HUES6 (cell line): Measurements from ENCODE around the gene GBP2.

Experiments
- H3K27ac ChIP-seq: 2 replicates; pipeline ENCODE4 v1.7.0; 2013; ENCODE audit warnings: low read depth, mild to moderate bottlenecking, low read length, inconsistent platforms
- H3K27me3 ChIP-seq: 2 replicates; pipeline ENCODE4 v1.6.1; 2013; ENCODE audit warnings: low read length; ENCODE audit not compliant: control insufficient read depth, insufficient read depth
- H3K36me3 ChIP-seq: 2 replicates; pipeline ENCODE4 v1.6.1; 2013; ENCODE audit warnings: low read length; ENCODE audit not compliant: control insufficient read depth, insufficient read depth
- H3K4me1 ChIP-seq: 2 replicates; pipeline ENCODE4 v1.6.1; 2013; ENCODE audit warnings: low read length; ENCODE audit not compliant: control insufficient read depth, insufficient read depth
- H3K4me3 ChIP-seq: 2 replicates; pipeline ENCODE4 v1.5.1; 2013; ENCODE audit warnings: low read depth, low read length
- H3K9ac ChIP-seq: one replicate; pipeline ENCODE4 v1.6.1; 2013; ENCODE audit warnings: mild to moderate bottlenecking, low read length
- H3K9me3 ChIP-seq: 2 replicates; pipeline ENCODE4 v1.6.1; 2013; ENCODE audit warnings: low read depth, low read length; ENCODE audit not compliant: control insufficient read depth, insufficient read depth

The GBP2 gene

DNA sequence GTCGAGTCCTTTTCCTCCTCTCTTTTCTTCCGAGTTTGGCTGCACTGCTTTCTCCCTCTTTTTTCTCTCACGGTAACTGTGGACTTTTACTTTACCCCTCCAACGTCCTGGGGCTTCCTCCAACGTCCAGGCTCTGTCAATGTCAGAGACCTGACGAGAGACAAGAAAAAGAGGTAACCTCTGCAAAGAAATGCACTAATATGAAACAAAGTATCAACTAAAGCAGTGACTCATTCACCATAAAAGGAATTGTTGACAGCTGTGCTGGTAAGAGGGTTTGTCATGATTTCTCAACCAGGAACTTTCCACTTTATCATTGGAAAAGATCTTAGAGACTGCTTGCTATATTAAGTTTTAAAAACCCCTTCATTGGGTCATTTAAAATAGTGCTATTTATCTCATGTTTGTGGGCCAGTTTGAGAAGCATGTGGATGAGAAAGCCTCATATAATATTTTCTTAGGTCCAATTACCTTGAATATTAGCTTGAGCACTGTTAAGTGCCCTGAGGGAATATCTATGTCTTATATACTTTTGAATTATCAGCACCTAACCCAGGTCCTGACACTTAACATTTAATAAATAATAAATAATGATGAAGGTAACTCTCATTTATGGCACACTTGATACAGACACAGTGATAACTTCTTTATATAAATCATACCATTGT, at the start of gene GBP2:
TSS of gene GBP2 (minus strand) at position 202 of the 668 bp plus-strand sequence. CDS start 4,148 bp downstream, outside the sequence.
- H3K9ac ChIP-seq = no peak within 1 kb of the TSS
- no peaks in the 10 kb centered on the region for H3K36me3 ChIP-seq
- H3K9me3 ChIP-seq = no peaks in the 10 kb centered on the region
- no peak within 1 kb of the TSS for H3K27ac ChIP-seq
- peaks cover 2% of the 10 kb centered on the region; the same call in 1 of the 2 replicates for H3K4me1 ChIP-seq
- H3K27me3 ChIP-seq = no peaks in the 10 kb centered on the region
- H3K4me3 ChIP-seq = no peak within 1 kb of the TSS

- no peaks in the 10 kb centered on the region for H3K9me3 ChIP-seq
- no peak overlapping the region for H3K9ac ChIP-seq
- no peak overlapping the region for H3K4me3 ChIP-seq
- no peaks in the 10 kb centered on the region for H3K4me1 ChIP-seq
- H3K27ac ChIP-seq = no peak overlapping the region
- no peaks in the 10 kb centered on the region for H3K36me3 ChIP-seq
- no peaks in the 10 kb centered on the region for H3K27me3 ChIP-seq
Measured at GRCh38 chr1:89174491-89174890, 48.6 kb upstream of the GBP2 start.

DNA sequence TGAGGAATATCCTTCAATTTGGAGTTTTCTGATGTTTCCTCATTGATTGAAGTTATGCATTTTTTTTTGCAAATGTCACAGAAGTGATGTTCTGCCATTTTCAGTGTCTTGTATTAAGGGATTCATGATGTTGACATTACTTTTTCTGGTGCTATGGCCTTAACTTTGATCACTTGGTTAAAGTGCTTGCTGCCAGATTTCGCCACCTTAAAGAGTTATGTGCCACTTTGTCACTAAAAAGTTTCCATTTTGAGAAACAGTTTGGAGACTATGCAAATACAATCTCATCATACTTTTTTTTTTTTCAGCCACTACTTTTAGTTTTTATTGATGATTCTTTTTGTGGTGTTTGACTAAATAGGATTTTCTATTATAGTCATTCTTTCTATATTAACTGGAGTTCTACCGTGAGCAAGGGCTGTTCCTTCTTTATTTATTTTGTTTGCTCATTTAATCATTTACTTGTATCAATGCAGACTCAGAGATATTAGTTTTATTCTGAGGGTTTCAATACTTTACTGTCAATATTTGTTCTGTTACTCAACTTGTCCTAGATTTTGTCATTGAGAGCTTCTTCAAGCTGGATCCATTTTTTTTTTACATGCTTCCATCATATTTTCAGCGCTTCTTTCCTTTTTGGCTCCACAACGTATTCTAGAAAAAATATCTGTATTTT, 46.7 kb upstream of the GBP2 start:
- H3K27me3 ChIP-seq = no peaks in the 10 kb centered on the region
- H3K9me3 ChIP-seq = no peaks in the 10 kb centered on the region
- no peaks in the 10 kb centered on the region for H3K4me1 ChIP-seq
- no peak overlapping the region for H3K27ac ChIP-seq
- H3K9ac ChIP-seq = no peak overlapping the region
- H3K4me3 ChIP-seq = no peak overlapping the region
- no peaks in the 10 kb centered on the region for H3K36me3 ChIP-seq

- Histone ChIP-seq H3K27ac (no peak overlapping the region), H3K36me3 (no peaks in the 10 kb centered on the region), H3K27me3 (no peaks in the 10 kb centered on the region), H3K4me1 (no peaks in the 10 kb centered on the region), H3K9me3 (no peaks in the 10 kb centered on the region), H3K4me3 (no peak overlapping the region), H3K9ac (no peak overlapping the region)
Measured at GRCh38 chr1:89171067-89171438, 45.1 kb upstream of the GBP2 start.

GRCh38 chr1:89170170-89171066, 44.5 kb upstream of the GBP2 start:
- H3K9me3 ChIP-seq = no peaks in the 10 kb centered on the region
- no peaks in the 10 kb centered on the region for H3K27me3 ChIP-seq
- H3K9ac ChIP-seq = no peak overlapping the region
- no peaks in the 10 kb centered on the region for H3K36me3 ChIP-seq
- H3K4me1 ChIP-seq = no peaks in the 10 kb centered on the region
- no peak overlapping the region for H3K27ac ChIP-seq
- H3K4me3 ChIP-seq = no peak overlapping the region

GRCh38 chr1:89169166-89169565, 43.3 kb upstream of the GBP2 start:
- no peak overlapping the region for H3K9ac ChIP-seq
- no peak overlapping the region for H3K4me3 ChIP-seq
- no peaks in the 10 kb centered on the region for H3K27me3 ChIP-seq
- no peaks in the 10 kb centered on the region for H3K4me1 ChIP-seq
- H3K27ac ChIP-seq = no peak overlapping the region
- no peaks in the 10 kb centered on the region for H3K9me3 ChIP-seq
- H3K36me3 ChIP-seq = no peaks in the 10 kb centered on the region

GRCh38 chr1:89167590-89168230, 41.8 kb upstream of the GBP2 start:
- H3K27me3 ChIP-seq = no peaks in the 10 kb centered on the region
- no peaks in the 10 kb centered on the region for H3K9me3 ChIP-seq
- no peak overlapping the region for H3K4me3 ChIP-seq
- H3K36me3 ChIP-seq = no peaks in the 10 kb centered on the region
- no peak overlapping the region for H3K27ac ChIP-seq
- no peak overlapping the region for H3K9ac ChIP-seq
- H3K4me1 ChIP-seq = no peaks in the 10 kb centered on the region

GRCh38 chr1:89166705-89167104, 40.8 kb upstream of the GBP2 start:
- H3K4me1 ChIP-seq = no peaks in the 10 kb centered on the region
- no peaks in the 10 kb centered on the region for H3K9me3 ChIP-seq
- H3K27me3 ChIP-seq = no peaks in the 10 kb centered on the region
- no peak overlapping the region for H3K27ac ChIP-seq
- no peaks in the 10 kb centered on the region for H3K36me3 ChIP-seq
- H3K9ac ChIP-seq = no peak overlapping the region
- H3K4me3 ChIP-seq = no peak overlapping the region

DNA sequence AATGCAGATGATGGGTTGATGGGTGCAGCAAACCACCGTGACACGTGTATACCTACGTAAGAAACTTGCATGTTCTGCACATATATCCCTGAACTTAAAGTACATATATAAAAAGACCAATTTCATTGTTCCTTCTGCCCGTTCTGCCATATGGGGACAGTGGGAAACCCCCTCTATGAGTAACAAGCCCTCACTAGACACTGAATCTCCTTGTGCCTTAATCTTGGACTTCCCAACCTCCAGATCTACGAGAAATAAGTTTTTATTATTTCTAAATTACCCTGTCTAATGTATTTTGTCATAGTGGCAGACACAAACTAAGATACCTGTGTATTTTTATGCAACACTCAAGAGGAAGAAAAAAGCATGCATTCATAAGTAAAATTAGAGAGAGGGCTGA, 39.9 kb upstream of the GBP2 start:
- Histone ChIP-seq H3K4me3 (no peak overlapping the region), H3K36me3 (no peaks in the 10 kb centered on the region), H3K27ac (no peak overlapping the region), H3K27me3 (no peaks in the 10 kb centered on the region), H3K4me1 (no peaks in the 10 kb centered on the region), H3K9ac (no peak overlapping the region), H3K9me3 (peaks cover 2% of the 10 kb centered on the region; the same call in 1 of the 2 replicates)

DNA sequence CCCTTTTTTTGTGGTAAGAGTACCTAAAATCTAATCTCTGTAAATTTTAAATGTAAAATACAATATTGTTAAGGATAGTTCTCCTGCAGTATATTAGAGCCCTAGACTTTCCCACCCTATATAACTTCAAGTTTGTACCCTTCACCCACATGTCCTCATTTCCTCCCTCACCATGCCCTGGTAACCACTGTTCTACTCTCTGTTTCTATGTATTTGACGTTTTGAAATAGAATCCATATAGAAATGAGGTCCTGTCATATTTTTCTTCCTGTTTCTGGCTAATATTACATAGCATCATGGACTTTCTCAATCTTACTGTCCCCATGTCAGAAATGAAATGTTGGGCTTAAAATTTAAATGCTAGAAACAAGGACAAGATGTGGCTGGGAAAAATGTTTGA, 25.1 kb upstream of the GBP2 start:
- no peak overlapping the region for H3K9ac ChIP-seq
- no peaks in the 10 kb centered on the region for H3K27me3 ChIP-seq
- H3K36me3 ChIP-seq = no peaks in the 10 kb centered on the region
- no peak overlapping the region for H3K27ac ChIP-seq
- no peaks in the 10 kb centered on the region for H3K4me1 ChIP-seq
- H3K9me3 ChIP-seq = no peaks in the 10 kb centered on the region
- no peak overlapping the region for H3K4me3 ChIP-seq
